Measurements from ENCODE around the gene SETD4. TPM values are rescaled to one million over a fixed set of nuclear protein-coding genes. Genes with fewer than 3 reads are reported as not detected.

Gene SETD4
- total RNA-seq, 3 donors from 2014 or later (not counting 1 experiment from before 2014, with no cell fraction given), result 19.1 to 29.3 (median 22.5) TPM

GRCh38 chr21:36027347-36027746 lies 33.0 kb downstream of the SETD4 start:
- no peak for DNase-seq
- H3K4me1 Mint-ChIP-seq, result peaks cover 7% of the 10 kb centered on the region in 2 donors
- H3K9me3 Mint-ChIP-seq, result no peaks in the 10 kb centered on the region
- 91% methylated on average over 5 of the region's 5 CpGs for WGBS (ENCODE audit: insufficient coverage)
- intact Hi-C loops (cut with micrococcal nuclease), result no loop called here
- Histone ChIP-seq H3K9me3 (ENCODE audit: control insufficient read depth, insufficient read depth, low read length) (no peaks in the 10 kb centered on the region), H3K27me3 (ENCODE audit: control insufficient read depth, insufficient read depth, low read length) (no peaks in the 10 kb centered on the region), H3K36me3 (ENCODE audit: control insufficient read depth, insufficient read depth, low read length) (no peaks in the 10 kb centered on the region), H3K4me3 (ENCODE audit: low read length) (no peak overlapping the region), H3K4me1 (ENCODE audit: control insufficient read depth, insufficient read depth, low read length) (peaks cover 4% of the 10 kb centered on the region), H3K27ac (ENCODE audit: low read length) (no peak overlapping the region)
- TF ChIP-seq, protein P1, sequence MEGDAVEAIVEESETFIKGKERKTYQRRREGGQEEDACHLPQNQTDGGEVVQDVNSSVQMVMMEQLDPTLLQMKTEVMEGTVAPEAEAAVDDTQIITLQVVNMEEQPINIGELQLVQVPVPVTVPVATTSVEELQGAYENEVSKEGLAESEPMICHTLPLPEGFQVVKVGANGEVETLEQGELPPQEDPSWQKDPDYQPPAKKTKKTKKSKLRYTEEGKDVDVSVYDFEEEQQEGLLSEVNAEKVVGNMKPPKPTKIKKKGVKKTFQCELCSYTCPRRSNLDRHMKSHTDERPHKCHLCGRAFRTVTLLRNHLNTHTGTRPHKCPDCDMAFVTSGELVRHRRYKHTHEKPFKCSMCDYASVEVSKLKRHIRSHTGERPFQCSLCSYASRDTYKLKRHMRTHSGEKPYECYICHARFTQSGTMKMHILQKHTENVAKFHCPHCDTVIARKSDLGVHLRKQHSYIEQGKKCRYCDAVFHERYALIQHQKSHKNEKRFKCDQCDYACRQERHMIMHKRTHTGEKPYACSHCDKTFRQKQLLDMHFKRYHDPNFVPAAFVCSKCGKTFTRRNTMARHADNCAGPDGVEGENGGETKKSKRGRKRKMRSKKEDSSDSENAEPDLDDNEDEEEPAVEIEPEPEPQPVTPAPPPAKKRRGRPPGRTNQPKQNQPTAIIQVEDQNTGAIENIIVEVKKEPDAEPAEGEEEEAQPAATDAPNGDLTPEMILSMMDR (IDR thresholded peaks at IDR 0.05), result no peak
- no peak overlapping the region for H3K4me3 Mint-ChIP-seq
- no peaks in the 10 kb centered on the region for H3K27me3 Mint-ChIP-seq (ENCODE audit: low read depth in 2 of 2)
- H3K36me3 Mint-ChIP-seq, result no peaks in the 10 kb centered on the region
- no peak for ATAC-seq
- no peak overlapping the region for H3K27ac Mint-ChIP-seq

- Histone ChIP-seq H3K4me3 (ENCODE audit: low read length) (no peak overlapping the region), H3K27ac (ENCODE audit: low read length) (no peak overlapping the region), H3K4me1 (ENCODE audit: control insufficient read depth, insufficient read depth, low read length) (peaks cover 4% of the 10 kb centered on the region), H3K27me3 (ENCODE audit: control insufficient read depth, insufficient read depth, low read length) (no peaks in the 10 kb centered on the region), H3K9me3 (ENCODE audit: control insufficient read depth, insufficient read depth, low read length) (no peaks in the 10 kb centered on the region), H3K36me3 (ENCODE audit: control insufficient read depth, insufficient read depth, low read length) (no peaks in the 10 kb centered on the region)
- WGBS (ENCODE audit: insufficient coverage), result 95% methylated on average over 8 of the region's 8 CpGs
- H3K4me1 Mint-ChIP-seq, result peaks cover 7% of the 10 kb centered on the region in 2 donors
- H3K36me3 Mint-ChIP-seq, result no peaks in the 10 kb centered on the region
- no peak overlapping the region for H3K4me3 Mint-ChIP-seq
- ATAC-seq, result no peak
- no peak for DNase-seq
- no peak overlapping the region for H3K27ac Mint-ChIP-seq
- TF ChIP-seq, protein P1 (IDR thresholded peaks at IDR 0.05), result no peak
- no peaks in the 10 kb centered on the region for H3K9me3 Mint-ChIP-seq
- intact Hi-C loops (cut with micrococcal nuclease), result no loop called here
- H3K27me3 Mint-ChIP-seq (ENCODE audit: low read depth in 2 of 2), result no peaks in the 10 kb centered on the region
Measured at GRCh38 chr21:36024782-36025181, 35.5 kb downstream of the SETD4 start.

GRCh38 chr21:36023092-36023480 lies 37.2 kb downstream of the SETD4 start:
- H3K36me3 ChIP-seq (ENCODE audit: control insufficient read depth, insufficient read depth, low read length), result no peaks in the 10 kb centered on the region
- 92% methylated on average over 3 of the region's 3 CpGs for WGBS (ENCODE audit: insufficient coverage)
- ATAC-seq, result no peak

More at GRCh38 chr21:36023092-36023480, 37.2 kb downstream of the SETD4 start:
- no peak overlapping the region for H3K4me3 ChIP-seq (ENCODE audit: low read length)
- TF ChIP-seq, protein P1 (IDR thresholded peaks at IDR 0.05), result no peak
- H3K27me3 Mint-ChIP-seq (ENCODE audit: low read depth in 2 of 2), result peaks cover 0 to 2% of the 10 kb centered on the region in 2 donors
- H3K4me1 ChIP-seq (ENCODE audit: control insufficient read depth, insufficient read depth, low read length), result peaks cover under 1% of the 10 kb centered on the region
- no peaks in the 10 kb centered on the region for H3K27me3 ChIP-seq (ENCODE audit: control insufficient read depth, insufficient read depth, low read length)
- intact Hi-C loops (cut with micrococcal nuclease), result no loop called here
- H3K36me3 Mint-ChIP-seq, result no peaks in the 10 kb centered on the region
- H3K9me3 Mint-ChIP-seq, result no peaks in the 10 kb centered on the region
- no peak overlapping the region for H3K27ac ChIP-seq (ENCODE audit: low read length)
- H3K4me3 Mint-ChIP-seq, result no peak overlapping the region
- no peaks in the 10 kb centered on the region for H3K9me3 ChIP-seq (ENCODE audit: control insufficient read depth, insufficient read depth, low read length)
- peaks cover 0 to under 1% of the 10 kb centered on the region in 2 donors for H3K4me1 Mint-ChIP-seq
- no peak overlapping the region for H3K27ac Mint-ChIP-seq
- no peak for DNase-seq

All from natural killer cell (primary cell).